ENCODE measurements around the gene ZNF133. TPM values are rescaled to one million over a fixed set of nuclear protein-coding genes. Genes with fewer than 3 reads are reported as not detected.

ZNF133 gene
- total and polyA plus RNA-seq, 2 of the 13 experiments (the other 11 are each of a cell fraction or from before 2014, with no cell fraction given): 23.5 to 26.7 TPM

DNA sequence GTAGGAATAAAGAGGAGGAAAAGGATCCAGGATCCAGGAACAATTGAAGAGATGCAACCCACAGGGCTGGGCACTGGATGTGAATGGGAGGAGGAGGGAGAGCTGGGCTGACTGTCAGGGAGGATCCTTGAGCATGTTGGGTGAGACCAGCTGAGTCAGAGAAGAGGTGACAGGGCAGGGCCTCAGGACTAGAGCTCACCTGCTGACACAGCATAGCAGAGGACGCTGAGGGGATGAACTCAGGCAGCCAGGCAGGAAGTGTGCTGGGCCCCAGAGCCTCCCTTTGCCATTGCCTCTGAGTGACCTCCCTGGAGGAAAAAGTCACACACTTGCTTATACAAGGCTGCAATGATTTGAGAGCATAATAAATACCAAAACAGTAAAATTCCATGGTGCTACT, 72.3 kb downstream of the ZNF133 start:
- CTCF ChIA-PET (ENCODE audit: low intra/inter-chr PET ratio, low total read pairs): no interaction called here
- FAIRE-seq (no peak), ATAC-seq (peak; percentile 71), DNase-seq (ENCODE audit: low spot score) (no peak)
- Histone ChIP-seq H3K4me1 (ENCODE audit: insufficient read depth, low read length) (no peaks in the 10 kb centered on the region), H3K27me3 (ENCODE audit: control insufficient read depth in 1 of 2, insufficient read depth in 2 of 2, low read length in 2 of 2) (no peaks in the 10 kb centered on the region; a peak in 1 of 5 replicates), H3K79me2 (ENCODE audit: insufficient read depth, low read length) (no peaks in the 10 kb centered on the region), H2AFZ (ENCODE audit: low read length) (no peak overlapping the region), H4K20me1 (ENCODE audit: insufficient read depth, low read length) (no peaks in the 10 kb centered on the region), H3K9me3 (ENCODE audit: low read length) (no peaks in the 10 kb centered on the region), H3K4me3 (replicated peaks in 1 of 3; ENCODE audit: insufficient read depth in 1 of 3, low read depth in 2 of 3, low read length in 3 of 3) (no peak overlapping the region), H3K4me2 (ENCODE audit: low read depth, low read length) (no peak overlapping the region), H3K9ac (ENCODE audit: insufficient read depth, low read depth, low read length) (no peak overlapping the region), H3K27ac (ENCODE audit: extremely low read length, insufficient read depth, low read length) (no peak overlapping the region), H3K36me3 (replicated peaks in 1 of 2; ENCODE audit: control insufficient read depth in 1 of 2, insufficient read depth in 2 of 2, low read length in 2 of 2) (no peaks in the 10 kb centered on the region)
- BruUV-seq (replicated peaks): no TSS peak
- POLR2A ChIA-PET: no interaction called here
- WGBS (ENCODE audit: low lambda C conversion rate): 0% methylated on average over 1 of the region's 1 CpG
- intact Hi-C loops (cut with micrococcal nuclease; ENCODE audit: unreplicated experiment): no loop called here
- TF ChIP-seq RARA (CRISPR knock-in tag; IDR thresholded peaks at IDR 0.05) (0 out of 2 replicates have a peak, but pooled peaks have one; percentile 8), ZNF263 (CRISPR knock-in tag; IDR thresholded peaks at IDR 0.05) (peak; percentile 87), HMG20A (CRISPR knock-in tag; IDR thresholded peaks at IDR 0.05; ENCODE audit: borderline replicate concordance) (no peak), MAFF (IDR thresholded peaks at IDR 0.05; ENCODE audit: low read depth, low read length) (peak; percentile 74), ZNF761 (CRISPR knock-in tag; conservative IDR thresholded peaks at IDR 0.05) (no peak), MAFK (conservative IDR thresholded peaks at IDR 0.05 in 1 of 2, IDR thresholded peaks at IDR 0.05 in 1 of 2; ENCODE audit: low read length in 2 of 2) (peak; percentile 76 to 80), MAFG (CRISPR knock-in tag; IDR thresholded peaks at IDR 0.05) (peak; percentile 67; the same call in 1 of the 2 replicates), ZNF230 (CRISPR knock-in tag; IDR thresholded peaks at IDR 0.05) (no peak), ZBTB7A (CRISPR knock-in tag; IDR thresholded peaks at IDR 0.05) (no peak)
- in situ Hi-C loops (cut with HindIII; ENCODE audit: extremely low pct_ligation_motif_present, low pct_unique_long_range_greater_than_20kb): no loop called here

DNA sequence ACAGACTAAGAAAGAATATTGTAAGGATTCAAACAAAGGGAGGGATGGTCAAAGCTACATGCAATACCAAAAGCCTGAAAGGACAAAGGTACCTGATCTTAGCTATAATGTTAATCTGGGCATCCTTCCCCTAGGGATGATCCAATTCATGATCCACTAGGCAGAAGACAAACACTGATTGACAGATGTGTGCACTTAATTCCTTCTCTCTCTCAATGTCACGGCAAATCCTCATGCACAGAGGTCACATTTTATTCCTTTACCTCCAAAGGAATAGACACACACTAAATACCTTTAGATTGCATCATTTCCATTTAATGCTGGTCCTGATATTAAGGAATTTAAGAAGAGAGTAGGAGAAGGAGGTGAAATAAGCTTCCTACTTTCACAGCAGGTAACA, 73.4 kb downstream of the ZNF133 start:
- Histone ChIP-seq H3K36me3 (replicated peaks in 1 of 2; ENCODE audit: control insufficient read depth in 1 of 2, insufficient read depth in 2 of 2, low read length in 2 of 2) (no peaks in the 10 kb centered on the region), H2AFZ (ENCODE audit: low read length) (no peak overlapping the region), H3K4me1 (ENCODE audit: insufficient read depth, low read length) (no peaks in the 10 kb centered on the region), H3K9ac (ENCODE audit: insufficient read depth, low read depth, low read length) (no peak overlapping the region), H3K4me3 (replicated peaks in 1 of 3; ENCODE audit: insufficient read depth in 1 of 3, low read depth in 2 of 3, low read length in 3 of 3) (no peak overlapping the region), H3K27ac (ENCODE audit: extremely low read length, insufficient read depth, low read length) (no peak overlapping the region), H3K79me2 (ENCODE audit: insufficient read depth, low read length) (no peaks in the 10 kb centered on the region), H4K20me1 (ENCODE audit: insufficient read depth, low read length) (no peaks in the 10 kb centered on the region), H3K27me3 (ENCODE audit: control insufficient read depth in 1 of 2, insufficient read depth in 2 of 2, low read length in 2 of 2) (no peaks in the 10 kb centered on the region; a peak in 1 of 5 replicates), H3K9me3 (ENCODE audit: low read length) (no peaks in the 10 kb centered on the region), H3K4me2 (ENCODE audit: low read depth, low read length) (no peak overlapping the region)
- POLR2A ChIA-PET: no interaction called here
- DNase-seq (ENCODE audit: low spot score) (no peak), FAIRE-seq (no peak), ATAC-seq (no peak)
- 10% methylated on average over 1 of the region's 1 CpG for WGBS (ENCODE audit: low lambda C conversion rate)
- BruUV-seq (replicated peaks): no TSS peak
- in situ Hi-C loops (cut with HindIII; ENCODE audit: extremely low pct_ligation_motif_present, low pct_unique_long_range_greater_than_20kb): no loop called here
- intact Hi-C loops (cut with micrococcal nuclease; ENCODE audit: unreplicated experiment): no loop called here
- CTCF ChIA-PET (ENCODE audit: low intra/inter-chr PET ratio, low total read pairs): no interaction called here
- TF ChIP-seq CEBPB (IDR thresholded peaks at IDR 0.05; ENCODE audit: borderline replicate concordance, low read depth, low read length) (peak; percentile 24; the same call in 1 of the 2 replicates), ATF7 (IDR thresholded peaks at IDR 0.05) (peak; percentile 46; the same call in 1 of the 2 replicates), ATF7 (CRISPR knock-in tag; IDR thresholded peaks at IDR 0.05) (no peak), ZNF598 (CRISPR knock-in tag; IDR thresholded peaks at IDR 0.05; ENCODE audit: borderline replicate concordance) (no peak)
